Testis (tissue), 3 donors: ENCODE measurements around the gene MED25. TPM values are rescaled to one million over a fixed set of nuclear protein-coding genes. Genes with fewer than 3 reads are reported as not detected.

Experiments
- DNase-seq: peaks from one replicate; pipeline ENCODE4 v3.0.0-alpha.2; 2019
- H3K27ac ChIP-seq, 2 donors: fragments of 200-600 bp; sonication (generic); one replicate each; pipeline ENCODE4 v1.5.1; 2019
- H3K27me3 ChIP-seq: fragments of 200-600 bp; sonication (generic); one replicate; pipeline ENCODE4 v1.5.1; 2019
- H3K36me3 ChIP-seq: fragments of 200-600 bp; sonication (generic); one replicate; pipeline ENCODE4 v1.5.1; 2017; ENCODE audit warnings: low read depth; ENCODE audit errors: missing control alignments
- H3K4me1 ChIP-seq: fragments of 200-600 bp; sonication (generic); one replicate; pipeline ENCODE4 v1.5.1; 2019
- H3K4me3 ChIP-seq, 2 donors: fragments of 200-600 bp; sonication (generic); one replicate each; pipeline ENCODE4 v1.5.1; 2017 to 2019
- H3K9me3 ChIP-seq: fragments of 200-600 bp; sonication (generic); one replicate; pipeline ENCODE4 v1.5.1; 2017
- POLR2A ChIP-seq: fragments of 450-650 bp; IDR thresholded peaks from one replicate; pipeline ENCODE4 v1.6.1; 2017; ENCODE audit warnings: antibody characterized with exemption, mild to moderate bottlenecking, moderate library complexity
- WGBS, 2 donors: methylation state at CpG; one replicate each; pipeline ENCODE4 v1.1.5; 2018; 5-methylcytosine and 5-hydroxymethylcytosine counted together
- intact Hi-C: fragments of 100-400 bp; cut with DNase I; formaldehyde crosslinking; loops from one replicate; pipeline ENCODE4 v1.15.1; 2023; ENCODE audit warnings: low total_unique reads
- polyA plus RNA-seq: library from polyadenylated mRNA; stranded (reverse); fragments of 350-450 nt; fragmentation: Illumina TruSeq; extraction: RNeasy Lipid Tissue Mini Kit (QIAGEN cat#74804); gene quantifications from one replicate; pipeline ENCODE4 v1.2.3, GENCODE V29; 2014; ENCODE audit warnings: low read depth, low replicate concordance; ENCODE audit not compliant: insufficient read depth
- total RNA-seq, 2 donors: library from RNA; depleted of rRNA; stranded (reverse); fragments of >200 nt; gene quantifications; one replicate each; pipeline ENCODE4 v1.2.3, GENCODE V29; 2016
- TF ChIP-seq, protein P1 (sequence below), 3 experiments: fragments of 450-650 bp in 2 of 3; fragments of 200-600 bp in 1 of 3; sonication (generic) in 1 of 3; IDR thresholded peaks; one replicate each; pipeline ENCODE4 v1.5.1; 2016 to 2019; ENCODE audit warnings: antibody characterized with exemption in 3 of 3, mild to moderate bottlenecking in 2 of 3, moderate library complexity in 1 of 3

MED25 gene
- total and polyA plus RNA-seq, 3 donors from 2014 or later = 156 to 246 (median 244) TPM

DNA sequence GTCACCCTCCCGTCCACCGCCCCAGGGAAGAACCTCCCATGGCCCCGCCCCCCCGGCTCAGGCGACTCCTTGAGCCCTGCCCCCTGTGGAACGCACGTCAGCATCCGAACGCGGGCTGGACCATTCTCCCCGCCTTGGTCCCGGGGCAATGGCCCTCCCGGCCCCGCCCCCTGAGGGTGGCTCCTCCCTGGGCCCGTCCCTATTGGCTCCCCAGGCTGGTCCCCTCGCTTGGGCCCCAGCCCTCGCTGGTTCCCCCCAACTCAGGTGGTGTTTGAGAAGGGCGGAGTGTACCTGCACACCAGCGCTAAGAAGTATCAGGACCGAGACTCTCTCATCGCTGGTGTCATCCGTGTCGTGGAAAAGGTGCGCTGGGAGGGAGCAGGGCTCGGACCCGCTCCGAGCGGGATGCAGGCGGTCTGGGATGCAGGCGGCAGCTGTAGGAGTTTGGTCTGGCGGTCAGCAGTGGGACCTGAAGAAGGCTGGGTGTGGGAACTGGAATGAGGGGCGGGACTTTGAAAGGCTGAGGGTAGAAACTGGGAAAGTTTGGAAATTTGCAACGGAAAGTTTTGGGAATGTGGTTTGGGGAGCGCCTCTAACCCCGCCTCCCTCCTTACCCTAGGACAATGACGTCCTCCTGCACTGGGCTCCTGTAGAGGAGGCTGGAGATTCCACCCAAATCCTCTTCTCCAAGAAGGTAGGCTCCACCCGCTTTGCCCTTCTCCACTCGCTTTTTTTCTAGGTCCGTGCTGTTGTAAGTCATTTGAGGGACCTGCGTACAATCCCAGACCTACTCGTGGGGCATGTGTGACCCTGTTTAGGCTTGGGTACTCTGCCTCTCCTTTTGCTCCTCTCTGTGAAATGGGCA is 60.0 kb downstream of the MED25 start:
- no peak for TF ChIP-seq POLR2A
- TF ChIP-seq, protein P1, sequence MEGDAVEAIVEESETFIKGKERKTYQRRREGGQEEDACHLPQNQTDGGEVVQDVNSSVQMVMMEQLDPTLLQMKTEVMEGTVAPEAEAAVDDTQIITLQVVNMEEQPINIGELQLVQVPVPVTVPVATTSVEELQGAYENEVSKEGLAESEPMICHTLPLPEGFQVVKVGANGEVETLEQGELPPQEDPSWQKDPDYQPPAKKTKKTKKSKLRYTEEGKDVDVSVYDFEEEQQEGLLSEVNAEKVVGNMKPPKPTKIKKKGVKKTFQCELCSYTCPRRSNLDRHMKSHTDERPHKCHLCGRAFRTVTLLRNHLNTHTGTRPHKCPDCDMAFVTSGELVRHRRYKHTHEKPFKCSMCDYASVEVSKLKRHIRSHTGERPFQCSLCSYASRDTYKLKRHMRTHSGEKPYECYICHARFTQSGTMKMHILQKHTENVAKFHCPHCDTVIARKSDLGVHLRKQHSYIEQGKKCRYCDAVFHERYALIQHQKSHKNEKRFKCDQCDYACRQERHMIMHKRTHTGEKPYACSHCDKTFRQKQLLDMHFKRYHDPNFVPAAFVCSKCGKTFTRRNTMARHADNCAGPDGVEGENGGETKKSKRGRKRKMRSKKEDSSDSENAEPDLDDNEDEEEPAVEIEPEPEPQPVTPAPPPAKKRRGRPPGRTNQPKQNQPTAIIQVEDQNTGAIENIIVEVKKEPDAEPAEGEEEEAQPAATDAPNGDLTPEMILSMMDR (IDR thresholded peaks at IDR 0.05) = no peak
- no peaks in the 10 kb centered on the region for H3K27me3 ChIP-seq
- H3K36me3 ChIP-seq = no peaks in the 10 kb centered on the region
- peak overlapping the region; percentile 99 to 100 for H3K27ac ChIP-seq
- no peaks in the 10 kb centered on the region for H3K9me3 ChIP-seq
- 2 to 6% methylated on average over 27 to 41 of the region's 41 CpGs for WGBS, 2 donors
- intact Hi-C loops = no loop called here
- peak; percentile 99 for DNase-seq
- H3K4me1 ChIP-seq = peaks cover 19% of the 10 kb centered on the region
- H3K4me3 ChIP-seq = peak overlapping the region; percentile 73 to 99

DNA sequence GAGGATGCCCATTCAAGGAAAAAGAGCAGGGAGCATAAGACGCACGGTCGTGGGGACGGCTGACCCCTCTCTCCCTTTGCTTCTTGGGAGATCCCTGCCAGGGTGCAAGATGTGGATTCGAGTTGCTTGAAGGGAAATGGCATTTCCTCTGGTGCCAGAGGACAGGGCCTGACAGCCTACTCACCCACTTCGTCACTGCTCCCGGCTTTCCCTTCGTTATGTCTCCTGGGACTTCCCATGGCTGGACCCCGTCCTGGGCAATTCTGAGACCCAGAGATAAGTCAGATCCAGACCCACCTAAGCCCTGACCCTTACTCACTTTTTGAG is 60.6 kb downstream of the MED25 start:
- H3K27ac ChIP-seq = peak overlapping the region; percentile 99 to 100
- TF ChIP-seq POLR2A = no peak
- TF ChIP-seq, protein P1 (IDR thresholded peaks at IDR 0.05) = no peak
- H3K27me3 ChIP-seq = no peaks in the 10 kb centered on the region
- no peak for DNase-seq
- H3K4me3 ChIP-seq = no peak overlapping the region
- intact Hi-C loops = no loop called here
- H3K36me3 ChIP-seq = no peaks in the 10 kb centered on the region
- 64 to 70% methylated on average over 9 of the region's 9 CpGs for WGBS, 2 donors
- H3K4me1 ChIP-seq = peaks cover 19% of the 10 kb centered on the region
- no peaks in the 10 kb centered on the region for H3K9me3 ChIP-seq

- intact Hi-C loops = no loop called here
- no peak for DNase-seq
Observed at GRCh38 chr19:49879243-49879963, 61.3 kb downstream of the MED25 start.

GRCh38 chr19:49880162-49880869 is 62.2 kb downstream of the MED25 start:
- no peaks in the 10 kb centered on the region for H3K27me3 ChIP-seq
- H3K4me1 ChIP-seq = peaks cover 14% of the 10 kb centered on the region
- WGBS, 2 donors = 89 to 95% methylated on average over 5 to 10 of the region's 10 CpGs
- intact Hi-C loops = no loop called here
- H3K9me3 ChIP-seq = no peaks in the 10 kb centered on the region
- H3K36me3 ChIP-seq = peaks cover 4% of the 10 kb centered on the region
- DNase-seq = no peak
- no peak overlapping the region for H3K27ac ChIP-seq
- no peak overlapping the region for H3K4me3 ChIP-seq
- TF ChIP-seq POLR2A = no peak
- TF ChIP-seq, protein P1 (IDR thresholded peaks at IDR 0.05) = no peak

More at GRCh38 chr19:49879243-49879963, 61.3 kb downstream of the MED25 start:
- peaks cover 2% of the 10 kb centered on the region for H3K36me3 ChIP-seq
- H3K9me3 ChIP-seq = no peaks in the 10 kb centered on the region
- no peak overlapping the region for H3K27ac ChIP-seq
- TF ChIP-seq, protein P1 (IDR thresholded peaks at IDR 0.05) = no peak
- TF ChIP-seq POLR2A = no peak
- H3K4me3 ChIP-seq = no peak overlapping the region
- no peaks in the 10 kb centered on the region for H3K27me3 ChIP-seq
- WGBS, 2 donors = 79 to 90% methylated on average over 12 of the region's 12 CpGs
- peaks cover 19% of the 10 kb centered on the region for H3K4me1 ChIP-seq
